BE2C (cell line): ENCODE measurements around the gene EXOC3.
"Not testable (repeated sequence)": the region's sequence is repeated elsewhere in the genome, so short reads cannot be mapped to it uniquely, and the experiment has no call there.

Experiments
- DNase-seq: peaks from one replicate; pipeline ENCODE4 v3.0.0-alpha.2; 2020
- H3K27me3 ChIP-seq: fragments of 250-450 bp; sonication (Bioruptor Pico); 2 replicates; pipeline ENCODE4 v1.5.1; 2020; ENCODE audit warnings: mild to moderate bottlenecking
- H3K36me3 ChIP-seq: fragments of 250-450 bp; sonication (Bioruptor Pico); 2 replicates; pipeline ENCODE4 v1.5.1; 2020; ENCODE audit warnings: mild to moderate bottlenecking
- H3K4me1 ChIP-seq: fragments of 250-450 bp; sonication (Bioruptor Pico); 2 replicates; pipeline ENCODE4 v1.5.1; 2020
- H3K4me3 ChIP-seq: 2 replicates; pipeline ENCODE4 v1.5.1; 2011; ENCODE audit warnings: low read depth, low read length
- H3K9me3 ChIP-seq: fragments of 250-450 bp; sonication (Bioruptor Pico); 2 replicates; pipeline ENCODE4 v1.5.1; 2020
- TF ChIP-seq, protein P1 (sequence below): IDR thresholded peaks from 2 replicates; pipeline ENCODE4 v1.5.1; 2012; ENCODE audit warnings: mild to moderate bottlenecking, low read depth, low read length

Gene EXOC3

GRCh38 chr5:502325-503079, 59.5 kb downstream of the EXOC3 start:
- TF ChIP-seq, protein P1, sequence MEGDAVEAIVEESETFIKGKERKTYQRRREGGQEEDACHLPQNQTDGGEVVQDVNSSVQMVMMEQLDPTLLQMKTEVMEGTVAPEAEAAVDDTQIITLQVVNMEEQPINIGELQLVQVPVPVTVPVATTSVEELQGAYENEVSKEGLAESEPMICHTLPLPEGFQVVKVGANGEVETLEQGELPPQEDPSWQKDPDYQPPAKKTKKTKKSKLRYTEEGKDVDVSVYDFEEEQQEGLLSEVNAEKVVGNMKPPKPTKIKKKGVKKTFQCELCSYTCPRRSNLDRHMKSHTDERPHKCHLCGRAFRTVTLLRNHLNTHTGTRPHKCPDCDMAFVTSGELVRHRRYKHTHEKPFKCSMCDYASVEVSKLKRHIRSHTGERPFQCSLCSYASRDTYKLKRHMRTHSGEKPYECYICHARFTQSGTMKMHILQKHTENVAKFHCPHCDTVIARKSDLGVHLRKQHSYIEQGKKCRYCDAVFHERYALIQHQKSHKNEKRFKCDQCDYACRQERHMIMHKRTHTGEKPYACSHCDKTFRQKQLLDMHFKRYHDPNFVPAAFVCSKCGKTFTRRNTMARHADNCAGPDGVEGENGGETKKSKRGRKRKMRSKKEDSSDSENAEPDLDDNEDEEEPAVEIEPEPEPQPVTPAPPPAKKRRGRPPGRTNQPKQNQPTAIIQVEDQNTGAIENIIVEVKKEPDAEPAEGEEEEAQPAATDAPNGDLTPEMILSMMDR: peak; percentile 16; the same call in 1 of the 2 replicates

DNA sequence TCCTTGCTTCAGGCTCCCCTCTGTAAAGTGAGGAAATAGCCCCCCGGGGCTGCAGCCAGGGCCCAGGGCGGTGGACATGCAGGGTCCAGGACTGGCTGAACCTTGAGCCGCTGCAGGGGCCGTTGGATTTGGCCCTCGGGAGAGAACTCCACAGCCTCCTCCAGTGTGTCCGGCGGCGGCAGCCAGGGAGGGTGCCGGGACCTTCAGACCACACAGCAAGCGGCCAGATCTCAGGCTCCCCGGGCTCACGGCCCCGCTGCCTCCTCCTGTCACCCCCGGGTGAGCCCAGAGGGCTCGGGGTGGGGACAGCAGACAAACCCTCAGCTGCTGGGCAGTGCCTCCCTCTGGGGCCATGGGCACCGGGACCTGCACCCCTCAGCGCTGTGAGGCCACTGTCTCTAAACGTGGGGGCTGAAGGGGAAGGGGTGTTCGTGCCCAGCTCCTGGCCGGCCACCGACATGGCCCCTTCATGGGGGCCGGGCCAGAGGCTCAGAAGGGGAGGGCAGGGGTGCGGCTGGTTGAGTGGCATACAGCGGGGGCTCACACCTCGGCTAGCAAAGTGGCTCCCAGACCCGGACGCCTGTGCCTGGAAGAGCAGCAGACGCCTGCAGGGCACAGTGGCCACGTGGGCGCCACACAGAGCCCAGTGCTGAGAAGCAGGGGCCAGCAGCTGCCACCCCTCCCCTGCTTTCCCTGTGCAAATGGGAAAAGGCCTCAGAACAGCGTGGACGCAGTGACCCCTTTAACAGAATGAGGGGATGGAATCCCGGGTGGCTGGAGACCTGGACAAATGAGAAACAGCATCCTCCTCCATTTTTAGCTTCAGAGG, 61.6 kb downstream of the EXOC3 start:
- Histone ChIP-seq H3K4me1 (peaks cover 4% of the 10 kb centered on the region; the same call in 1 of the 2 replicates), H3K4me3 (no peak overlapping the region), H3K27me3 (no peaks in the 10 kb centered on the region), H3K9me3 (no peaks in the 10 kb centered on the region), H3K36me3 (no peaks in the 10 kb centered on the region)
- DNase-seq: peak; percentile 58
- TF ChIP-seq, protein P1: no peak

More at GRCh38 chr5:502325-503079, 59.5 kb downstream of the EXOC3 start:
- Histone ChIP-seq H3K36me3 (no peaks in the 10 kb centered on the region), H3K4me1 (peaks cover 4% of the 10 kb centered on the region; the same call in 1 of the 2 replicates), H3K9me3 (no peaks in the 10 kb centered on the region), H3K4me3 (no peak overlapping the region), H3K27me3 (no peaks in the 10 kb centered on the region)
- DNase-seq: peak; percentile 65

DNA sequence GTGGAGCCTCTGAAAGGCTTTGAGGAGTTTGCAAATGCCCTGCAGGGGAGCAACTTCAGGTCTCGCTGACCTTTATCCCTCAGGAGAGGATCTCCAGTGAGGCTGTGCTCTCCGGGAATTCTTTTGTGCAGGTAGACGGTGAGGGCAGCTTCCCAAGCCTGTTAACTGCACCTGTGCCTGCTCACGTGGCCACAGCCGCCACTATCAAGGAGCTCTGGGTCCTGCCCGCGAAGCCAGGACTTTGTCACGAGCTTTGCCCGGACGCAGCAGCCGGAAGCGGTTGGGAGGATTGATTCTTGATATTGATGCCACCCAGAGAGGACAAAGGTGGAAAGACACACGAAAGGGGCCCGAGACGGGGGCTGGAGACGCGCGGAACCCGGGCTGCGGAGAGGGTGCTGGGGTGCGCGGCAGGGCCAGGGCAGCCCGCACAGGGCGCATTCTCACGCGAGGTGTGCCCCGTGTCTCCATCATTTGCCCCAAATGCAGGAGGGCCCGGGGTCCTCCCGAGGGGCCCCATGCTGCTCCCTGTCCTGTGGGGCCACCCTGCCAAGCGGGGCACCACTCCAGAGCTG, 63.1 kb downstream of the EXOC3 start:
- no peak for DNase-seq
- H3K4me3 ChIP-seq: no peak overlapping the region
- no peaks in the 10 kb centered on the region for H3K9me3 ChIP-seq
- peaks cover 4% of the 10 kb centered on the region; the same call in 1 of the 2 replicates for H3K4me1 ChIP-seq
- TF ChIP-seq, protein P1: no peak
- no peaks in the 10 kb centered on the region for H3K36me3 ChIP-seq
- no peaks in the 10 kb centered on the region for H3K27me3 ChIP-seq

DNA sequence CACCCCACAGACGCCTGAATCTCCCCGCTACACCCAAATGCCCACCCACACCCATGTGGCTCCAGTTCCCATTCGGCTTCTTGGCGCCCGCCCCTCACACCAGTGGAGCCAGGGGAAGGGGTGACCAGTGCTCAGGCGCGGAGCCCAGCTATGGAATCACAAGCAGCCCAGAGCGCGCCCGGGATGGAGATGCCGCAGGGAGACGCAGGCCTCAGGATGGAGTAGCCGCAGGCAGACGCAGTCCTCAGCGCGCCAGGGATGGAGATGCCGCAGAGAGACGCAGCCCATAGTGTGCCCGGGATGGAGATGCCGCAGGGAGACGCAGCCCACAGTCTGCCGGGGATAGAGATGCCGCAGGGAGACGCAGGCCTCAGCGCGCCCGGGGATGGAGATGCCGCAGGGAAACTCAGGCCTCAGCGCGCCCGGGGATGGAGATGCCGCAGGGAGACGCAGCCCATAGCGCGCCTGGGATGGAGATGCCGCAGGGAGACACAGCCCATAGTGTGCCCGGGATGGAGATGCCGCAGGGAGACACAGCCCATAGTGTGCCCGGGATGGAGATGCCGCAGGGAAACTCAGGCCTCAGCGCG, 65.1 kb downstream of the EXOC3 start:
- H3K4me3 ChIP-seq, H3K27me3 ChIP-seq: not testable (repeated sequence)

DNA sequence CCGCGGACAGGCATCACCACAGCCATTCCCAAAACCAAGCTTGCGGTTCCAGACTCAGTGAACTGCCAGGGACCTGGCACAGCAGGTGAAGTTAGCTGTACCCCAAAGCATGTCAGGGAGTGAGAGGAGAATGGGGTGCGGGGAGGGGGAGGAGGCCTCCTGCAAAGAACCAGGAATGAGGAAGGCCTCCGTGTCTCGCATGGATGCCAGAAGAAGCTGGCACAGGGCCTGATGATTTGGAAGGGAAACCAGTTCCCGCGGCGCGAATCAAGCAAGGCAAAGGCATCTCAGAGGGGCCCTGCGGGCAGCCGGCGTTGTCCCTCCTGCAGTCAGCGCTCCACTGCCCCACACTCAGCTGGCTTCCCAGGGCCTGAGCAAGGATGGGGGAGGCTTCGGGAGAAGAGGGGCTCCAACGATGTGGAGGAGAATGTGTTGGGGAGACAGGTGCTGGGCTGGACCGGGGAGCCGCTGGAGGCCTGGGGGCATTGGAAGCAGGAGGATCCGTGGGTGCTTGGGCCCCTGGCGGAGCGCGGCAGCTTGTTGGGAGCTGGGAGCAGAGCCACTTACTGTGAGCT, 66.7 kb downstream of the EXOC3 start:
- Histone ChIP-seq H3K27me3 (no peaks in the 10 kb centered on the region), H3K4me1 (no peaks in the 10 kb centered on the region), H3K4me3 (no peak overlapping the region), H3K9me3 (no peaks in the 10 kb centered on the region), H3K36me3 (no peaks in the 10 kb centered on the region)
- TF ChIP-seq, protein P1: no peak
- no peak for DNase-seq

More for the DNA sequence above, 65.1 kb downstream of the EXOC3 start:
- not testable (repeated sequence) for H3K36me3 ChIP-seq, H3K9me3 ChIP-seq, H3K4me1 ChIP-seq, DNase-seq

- no peak for DNase-seq
- Histone ChIP-seq H3K4me1 (no peaks in the 10 kb centered on the region), H3K9me3 (no peaks in the 10 kb centered on the region), H3K36me3 (no peaks in the 10 kb centered on the region), H3K4me3 (no peak overlapping the region), H3K27me3 (no peaks in the 10 kb centered on the region)
- TF ChIP-seq, protein P1: no peak
Observed at GRCh38 chr5:510521-510920, 67.5 kb downstream of the EXOC3 start.
